ENCODE measurements around the gene ZNF609. TPM values are rescaled to one million over a fixed set of nuclear protein-coding genes. Genes with fewer than 3 reads are reported as not detected.

The ZNF609 gene
- total RNA-seq, 1 experiment from 2014 or later, result 31.0 TPM

- BruUV-seq (replicated peaks), result no TSS peak
- ChIA-PET POLR2A (no interaction called here), RAD21 (ENCODE audit: low non-redundant PET in 1 of 2, low total read pairs in 2 of 2, uncharacterized antibody in 2 of 2, unreplicated experiment in 2 of 2) (no interaction called here), CTCF (no interaction called here)
- no peaks in the 10 kb centered on the region for H3K9me2 ChIP-seq (ENCODE audit: insufficient read depth)
- TF ChIP-seq SRF (IDR thresholded peaks at IDR 0.05; ENCODE audit: low read depth), result no peak
- TF ChIP-seq, protein P1, sequence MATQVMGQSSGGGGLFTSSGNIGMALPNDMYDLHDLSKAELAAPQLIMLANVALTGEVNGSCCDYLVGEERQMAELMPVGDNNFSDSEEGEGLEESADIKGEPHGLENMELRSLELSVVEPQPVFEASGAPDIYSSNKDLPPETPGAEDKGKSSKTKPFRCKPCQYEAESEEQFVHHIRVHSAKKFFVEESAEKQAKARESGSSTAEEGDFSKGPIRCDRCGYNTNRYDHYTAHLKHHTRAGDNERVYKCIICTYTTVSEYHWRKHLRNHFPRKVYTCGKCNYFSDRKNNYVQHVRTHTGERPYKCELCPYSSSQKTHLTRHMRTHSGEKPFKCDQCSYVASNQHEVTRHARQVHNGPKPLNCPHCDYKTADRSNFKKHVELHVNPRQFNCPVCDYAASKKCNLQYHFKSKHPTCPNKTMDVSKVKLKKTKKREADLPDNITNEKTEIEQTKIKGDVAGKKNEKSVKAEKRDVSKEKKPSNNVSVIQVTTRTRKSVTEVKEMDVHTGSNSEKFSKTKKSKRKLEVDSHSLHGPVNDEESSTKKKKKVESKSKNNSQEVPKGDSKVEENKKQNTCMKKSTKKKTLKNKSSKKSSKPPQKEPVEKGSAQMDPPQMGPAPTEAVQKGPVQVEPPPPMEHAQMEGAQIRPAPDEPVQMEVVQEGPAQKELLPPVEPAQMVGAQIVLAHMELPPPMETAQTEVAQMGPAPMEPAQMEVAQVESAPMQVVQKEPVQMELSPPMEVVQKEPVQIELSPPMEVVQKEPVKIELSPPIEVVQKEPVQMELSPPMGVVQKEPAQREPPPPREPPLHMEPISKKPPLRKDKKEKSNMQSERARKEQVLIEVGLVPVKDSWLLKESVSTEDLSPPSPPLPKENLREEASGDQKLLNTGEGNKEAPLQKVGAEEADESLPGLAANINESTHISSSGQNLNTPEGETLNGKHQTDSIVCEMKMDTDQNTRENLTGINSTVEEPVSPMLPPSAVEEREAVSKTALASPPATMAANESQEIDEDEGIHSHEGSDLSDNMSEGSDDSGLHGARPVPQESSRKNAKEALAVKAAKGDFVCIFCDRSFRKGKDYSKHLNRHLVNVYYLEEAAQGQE (IDR thresholded peaks at IDR 0.05; ENCODE audit: low read depth), result no peak
- TF ChIP-seq EGR1 (IDR thresholded peaks at IDR 0.05; ENCODE audit: low read depth), result no peak
- no peak for TF ChIP-seq JUND (IDR thresholded peaks at IDR 0.05)
- TF ChIP-seq MAX (IDR thresholded peaks at IDR 0.05), result no peak
- TF ChIP-seq CTCF (IDR thresholded peaks at IDR 0.05 in 2 of 3, conservative IDR thresholded peaks at IDR 0.05 in 1 of 3; ENCODE audit: borderline replicate concordance in 1 of 3, insufficient read depth in 1 of 3, low read depth in 2 of 3, low read length in 2 of 3), result no peak
- no peak for TF ChIP-seq TCF7L2 (IDR thresholded peaks at IDR 0.05; ENCODE audit: borderline replicate concordance, extremely low read depth, insufficient read depth, insufficient read length)
- TF ChIP-seq POLR2AphosphoS5 (IDR thresholded peaks at IDR 0.05; ENCODE audit: low read depth, low read length), result no peak
- TF ChIP-seq CEBPB (IDR thresholded peaks at IDR 0.05; ENCODE audit: low read depth), result no peak
- TF ChIP-seq SP1 (IDR thresholded peaks at IDR 0.05; ENCODE audit: low read depth), result no peak
- H3K79me2 ChIP-seq (ENCODE audit: insufficient read depth, low read length), result no peaks in the 10 kb centered on the region
- no peaks in the 10 kb centered on the region for H3K9me3 ChIP-seq (ENCODE audit: control insufficient read depth in 1 of 2, insufficient read depth in 1 of 2, low read depth in 1 of 2, low read length in 2 of 2)
- H3K4me3 ChIP-seq (replicated peaks in 1 of 2; ENCODE audit: low read depth in 1 of 2, low read length in 2 of 2), result no peak overlapping the region
- no peak overlapping the region for H3K9ac ChIP-seq (ENCODE audit: low read length)
- H3K4me2 ChIP-seq (ENCODE audit: low read length), result no peak overlapping the region
- H3K27me3 ChIP-seq (ENCODE audit: insufficient read depth, low read length), result no peaks in the 10 kb centered on the region
- H3K4me1 ChIP-seq (ENCODE audit: control insufficient read depth in 1 of 2, insufficient read depth in 2 of 2, low read length in 2 of 2), result peaks cover 11 to 14% of the 10 kb centered on the region in 2 experiments
- H2AFZ ChIP-seq (ENCODE audit: low read depth, low read length, poor library complexity, severe bottlenecking), result no peak overlapping the region
- H3K36me3 ChIP-seq (ENCODE audit: control insufficient read depth in 1 of 2, insufficient read depth in 2 of 2, low read length in 2 of 2), result no peaks in the 10 kb centered on the region; a peak in 1 of 4 replicates
- H3K27ac ChIP-seq (ENCODE audit: low read depth, low read length), result no peak overlapping the region
- ATAC-seq, result no peak
- no peaks in the 10 kb centered on the region for H4K20me1 ChIP-seq (ENCODE audit: insufficient read depth)
- intact Hi-C loops (cut with micrococcal nuclease), result no loop called here
- no peak for DNase-seq (ENCODE audit: low read depth, low spot score)
These were observed 21.5 kb upstream of the ZNF609 start for GRCh38 chr15:64438653-64439447.
